Measurements from ENCODE around the gene DDIT4. TPM values are rescaled to one million over a fixed set of nuclear protein-coding genes. Genes with fewer than 3 reads are reported as not detected.

DDIT4 gene
- polyA plus RNA-seq, 3 donors, result 26.1 to 611 (median 45.8) TPM

- Mint-ChIP-seq H3K27ac (peak overlapping the region in 6 of 7 donors; percentile 32 to 79 (median 72)), H3K9me3 (no peaks in the 10 kb centered on the region), H3K36me3 (peaks cover 2 to 4% of the 10 kb centered on the region in 2 donors), H3K4me3 (peak overlapping the region in 1 of 2 donors; percentile 53), H3K27me3 (ENCODE audit: low read depth in 3 of 3) (peaks cover 2 to 12% (median 4%) of the 10 kb centered on the region in 3 donors), H3K4me1 (peaks cover 42% of the 10 kb centered on the region)
- Histone ChIP-seq H3K27me3 (ENCODE audit: control insufficient read depth in 2 of 2, insufficient read depth in 2 of 2, low read length in 2 of 2) (no peaks in the 10 kb centered on the region), H3K4me2 (replicated peaks; ENCODE audit: extremely low read depth, low read length, poor library complexity, severe bottlenecking) (no peak overlapping the region), H2AFZ (ENCODE audit: insufficient read depth, low read depth, low read length, poor library complexity, severe bottlenecking) (no peak overlapping the region), H3K79me2 (ENCODE audit: insufficient read depth, low read length) (no peaks in the 10 kb centered on the region), H3K4me3 (replicated peaks in 1 of 3; ENCODE audit: low read depth in 2 of 3, low read length in 3 of 3) (no peak overlapping the region), H3K9ac (ENCODE audit: insufficient read depth, low read length, poor library complexity, severe bottlenecking) (no peak overlapping the region), H4K20me1 (ENCODE audit: insufficient read depth, low read length) (no peaks in the 10 kb centered on the region), H3K27ac (ENCODE audit: low read depth in 1 of 2, low read length in 2 of 2) (no peak overlapping the region), H3K9me3 (replicated peaks in 1 of 2; ENCODE audit: control insufficient read depth in 1 of 2, insufficient read depth in 1 of 2, low read length in 2 of 2) (no peaks in the 10 kb centered on the region), H3K4me1 (ENCODE audit: control insufficient read depth in 1 of 2, insufficient read depth in 2 of 2, low read length in 2 of 2) (peaks cover 36 to 41% of the 10 kb centered on the region in 2 donors), H3K36me3 (replicated peaks in 1 of 2; ENCODE audit: control insufficient read depth in 1 of 2, insufficient read depth in 2 of 2, low read length in 2 of 2) (no peaks in the 10 kb centered on the region)
- 48% methylated on average over 6 of the region's 11 CpGs for WGBS (ENCODE audit: insufficient coverage)
- intact Hi-C loops (cut with micrococcal nuclease), result no loop called here
- TF ChIP-seq CTCF (IDR thresholded peaks at IDR 0.05), result no peak
- peak in 1 of 3 donors; percentile 54 for DNase-seq
Measured at GRCh38 chr10:72310241-72310633, 36.5 kb downstream of the DDIT4 start.

DNA sequence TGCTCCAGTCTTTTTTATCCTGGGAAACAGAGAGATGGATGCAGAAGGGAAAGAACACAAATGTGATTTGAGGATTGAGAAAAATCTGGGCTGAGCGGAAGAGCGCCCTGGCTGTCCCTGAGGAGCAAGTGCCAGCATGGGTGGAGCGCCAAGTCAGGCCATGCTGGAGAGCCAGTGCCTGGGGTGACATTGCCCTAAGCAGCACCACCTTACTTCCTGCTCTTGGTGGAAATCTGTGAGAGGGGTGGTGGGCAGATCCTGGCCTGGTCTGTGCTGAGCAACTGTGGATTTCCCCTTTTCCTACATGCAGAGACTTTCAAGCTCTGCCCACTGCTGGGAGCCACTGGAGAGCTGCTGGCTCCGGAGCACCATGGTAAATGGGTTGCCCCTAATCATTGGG lies 36.9 kb downstream of the DDIT4 start:
- Mint-ChIP-seq H3K27me3 (ENCODE audit: low read depth in 3 of 3) (peaks cover 2 to 12% (median 4%) of the 10 kb centered on the region in 3 donors), H3K4me3 (peak overlapping the region in 1 of 2 donors; percentile 53), H3K27ac (peak overlapping the region in 6 of 7 donors; percentile 32 to 79 (median 72)), H3K4me1 (peaks cover 46% of the 10 kb centered on the region), H3K9me3 (no peaks in the 10 kb centered on the region), H3K36me3 (peaks cover 2 to 4% of the 10 kb centered on the region in 2 donors)
- H3K4me3 ChIP-seq (replicated peaks in 1 of 3; ENCODE audit: low read depth in 2 of 3, low read length in 3 of 3), result no peak overlapping the region
- intact Hi-C loops (cut with micrococcal nuclease), result no loop called here
- peak overlapping the region; percentile 0 for H3K4me2 ChIP-seq (replicated peaks; ENCODE audit: extremely low read depth, low read length, poor library complexity, severe bottlenecking)
- 50% methylated on average over 1 of the region's 4 CpGs for WGBS (ENCODE audit: insufficient coverage)
- H3K27ac ChIP-seq (ENCODE audit: low read depth in 1 of 2, low read length in 2 of 2), result no peak overlapping the region
- H3K27me3 ChIP-seq (ENCODE audit: control insufficient read depth in 2 of 2, insufficient read depth in 2 of 2, low read length in 2 of 2), result no peaks in the 10 kb centered on the region
- TF ChIP-seq CTCF (IDR thresholded peaks at IDR 0.05), result no peak
- H3K9me3 ChIP-seq (replicated peaks in 1 of 2; ENCODE audit: control insufficient read depth in 1 of 2, insufficient read depth in 1 of 2, low read length in 2 of 2), result no peaks in the 10 kb centered on the region
- H2AFZ ChIP-seq (ENCODE audit: insufficient read depth, low read depth, low read length, poor library complexity, severe bottlenecking), result no peak overlapping the region
- H3K4me1 ChIP-seq (ENCODE audit: control insufficient read depth in 1 of 2, insufficient read depth in 2 of 2, low read length in 2 of 2), result peaks cover 40 to 45% of the 10 kb centered on the region in 2 donors
- no peaks in the 10 kb centered on the region for H3K79me2 ChIP-seq (ENCODE audit: insufficient read depth, low read length)
- H3K9ac ChIP-seq (ENCODE audit: insufficient read depth, low read length, poor library complexity, severe bottlenecking), result no peak overlapping the region
- H4K20me1 ChIP-seq (ENCODE audit: insufficient read depth, low read length), result no peaks in the 10 kb centered on the region
- peak in 2 of 3 donors; percentile 71 to 87 for DNase-seq
- no peaks in the 10 kb centered on the region for H3K36me3 ChIP-seq (replicated peaks in 1 of 2; ENCODE audit: control insufficient read depth in 1 of 2, insufficient read depth in 2 of 2, low read length in 2 of 2)
